ENCODE measurements around the gene IL6.

DNA sequence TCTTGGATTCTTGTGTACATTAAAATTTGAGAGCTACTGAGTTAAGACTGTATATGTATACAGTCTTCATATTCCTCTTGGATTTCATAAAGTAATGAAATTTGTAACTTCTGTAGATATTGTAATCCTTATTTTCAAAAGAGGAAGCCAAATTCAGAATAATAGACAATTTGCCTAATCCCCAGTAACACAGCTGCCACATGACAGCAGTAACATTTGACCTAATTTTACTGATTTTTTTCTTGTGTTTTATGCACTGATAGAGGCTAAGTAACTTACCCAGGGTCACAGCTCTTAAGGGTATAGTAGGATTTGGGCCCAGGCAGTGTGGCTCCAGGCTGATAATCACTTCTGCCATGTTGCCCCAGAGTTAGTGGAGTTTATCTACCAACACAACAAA is 40.4 kb upstream of the IL6 start:
- TF ChIP-seq, protein P1, sequence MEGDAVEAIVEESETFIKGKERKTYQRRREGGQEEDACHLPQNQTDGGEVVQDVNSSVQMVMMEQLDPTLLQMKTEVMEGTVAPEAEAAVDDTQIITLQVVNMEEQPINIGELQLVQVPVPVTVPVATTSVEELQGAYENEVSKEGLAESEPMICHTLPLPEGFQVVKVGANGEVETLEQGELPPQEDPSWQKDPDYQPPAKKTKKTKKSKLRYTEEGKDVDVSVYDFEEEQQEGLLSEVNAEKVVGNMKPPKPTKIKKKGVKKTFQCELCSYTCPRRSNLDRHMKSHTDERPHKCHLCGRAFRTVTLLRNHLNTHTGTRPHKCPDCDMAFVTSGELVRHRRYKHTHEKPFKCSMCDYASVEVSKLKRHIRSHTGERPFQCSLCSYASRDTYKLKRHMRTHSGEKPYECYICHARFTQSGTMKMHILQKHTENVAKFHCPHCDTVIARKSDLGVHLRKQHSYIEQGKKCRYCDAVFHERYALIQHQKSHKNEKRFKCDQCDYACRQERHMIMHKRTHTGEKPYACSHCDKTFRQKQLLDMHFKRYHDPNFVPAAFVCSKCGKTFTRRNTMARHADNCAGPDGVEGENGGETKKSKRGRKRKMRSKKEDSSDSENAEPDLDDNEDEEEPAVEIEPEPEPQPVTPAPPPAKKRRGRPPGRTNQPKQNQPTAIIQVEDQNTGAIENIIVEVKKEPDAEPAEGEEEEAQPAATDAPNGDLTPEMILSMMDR (IDR thresholded peaks at IDR 0.05 in 2 of 3, conservative IDR thresholded peaks at IDR 0.05 in 1 of 3; ENCODE audit: control insufficient read depth in 2 of 3, extremely low read depth in 1 of 3, insufficient read depth in 1 of 3, low read depth in 3 of 3, low read length in 3 of 3) = no peak
- TF ChIP-seq YY1 (IDR thresholded peaks at IDR 0.05; ENCODE audit: low read depth, low read length) (no peak), POLR2A (IDR thresholded peaks at IDR 0.05; ENCODE audit: low read depth, low read length) (no peak)
